ENCODE measurements around the gene TESK2. TPM values are rescaled to one million over a fixed set of nuclear protein-coding genes. Genes with fewer than 3 reads are reported as not detected.

Gene TESK2
- total RNA-seq, 4 donors from 2014 or later, result 2.8 to 10.7 (median 6.5) TPM

DNA sequence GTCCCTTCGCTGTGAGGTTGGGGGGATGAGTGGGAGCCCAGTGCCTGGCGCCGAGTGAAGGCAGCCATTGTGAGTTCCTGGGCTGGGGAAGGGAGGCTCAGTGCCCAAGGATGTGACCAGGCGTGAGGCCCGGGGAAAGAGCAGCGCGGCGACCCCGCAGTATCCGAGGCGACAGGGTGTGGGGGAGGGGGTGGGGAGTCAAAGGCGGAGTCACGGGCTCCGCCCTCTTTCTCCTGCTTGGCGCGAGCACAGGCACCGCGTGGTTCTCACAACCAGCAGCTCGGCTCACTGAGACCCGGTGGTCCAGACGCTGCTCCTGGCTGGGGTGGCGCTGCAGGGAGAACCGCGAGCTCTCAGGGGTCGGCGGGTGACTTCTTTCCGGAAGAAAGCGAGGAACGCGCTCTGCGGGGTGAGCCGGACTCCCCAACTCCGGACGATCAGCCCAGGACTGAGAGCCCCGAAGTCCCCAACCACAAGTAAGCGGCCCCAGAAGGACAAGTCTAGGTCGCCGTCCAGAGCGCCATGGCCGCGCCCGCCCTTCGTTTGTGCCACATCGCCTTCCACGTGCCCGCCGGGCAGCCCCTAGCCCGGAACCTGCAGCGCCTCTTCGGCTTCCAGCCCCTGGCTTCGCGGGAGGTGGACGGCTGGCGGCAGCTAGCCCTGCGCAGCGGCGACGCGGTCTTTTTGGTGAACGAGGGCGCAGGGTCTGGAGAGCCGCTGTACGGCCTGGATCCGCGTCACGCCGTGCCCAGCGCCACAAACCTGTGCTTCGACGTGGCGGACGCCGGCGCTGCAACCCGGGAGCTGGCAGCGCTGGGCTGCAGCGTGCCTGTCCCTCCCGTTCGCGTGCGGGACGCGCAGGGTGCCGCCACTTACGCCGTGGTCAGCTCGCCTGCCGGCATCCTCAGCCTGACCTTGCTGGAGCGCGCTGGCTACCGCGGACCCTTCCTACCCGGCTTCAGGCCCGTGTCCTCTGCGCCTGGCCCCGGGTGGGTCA, 164.0 kb downstream of the TESK2 start, which contains the start of gene HPDL:
TSS of gene HPDL (plus strand) at position 269 of the 997 bp plus-strand sequence. CDS start at position 523, 254 bp downstream.
- no peak for TF ChIP-seq CTCF (IDR thresholded peaks at IDR 0.05; ENCODE audit: low read depth)

DNA sequence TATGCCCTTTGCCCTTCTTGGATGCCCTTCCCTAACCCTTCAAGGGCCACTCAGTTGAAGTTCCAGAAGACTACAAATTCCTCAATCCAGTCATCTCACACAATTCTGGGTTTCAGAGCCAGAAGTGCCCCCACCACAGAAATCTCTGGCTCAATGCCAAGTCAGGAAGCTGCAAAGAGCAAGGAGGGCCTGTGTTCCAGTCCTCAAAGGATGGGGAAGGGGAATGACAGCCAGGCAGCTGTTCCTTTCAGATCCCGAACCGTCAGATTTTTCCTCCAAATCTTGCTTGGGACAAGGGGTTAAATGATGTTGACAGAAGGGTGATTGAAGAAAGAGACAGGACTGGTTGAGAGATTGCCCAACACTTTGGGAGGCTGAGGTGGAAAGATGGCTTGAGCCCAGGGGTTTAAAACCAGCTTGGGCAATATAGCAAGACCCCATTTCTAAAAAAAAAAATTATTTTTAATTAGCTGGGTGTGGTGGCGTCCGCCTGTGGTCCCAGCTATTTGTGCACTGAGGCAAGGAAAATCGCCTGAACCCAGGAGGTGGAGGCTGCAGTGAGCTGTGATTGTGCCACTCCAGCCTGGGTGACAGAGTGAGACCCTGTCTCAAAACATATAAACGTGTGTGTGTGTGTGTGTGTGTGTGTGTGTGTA, 165.0 kb downstream of the TESK2 start:
- TF ChIP-seq CTCF (IDR thresholded peaks at IDR 0.05; ENCODE audit: low read depth), result no peak

GRCh38 chr1:45322486-45323040, 168.4 kb downstream of the TESK2 start:
- no peak for TF ChIP-seq CTCF (IDR thresholded peaks at IDR 0.05; ENCODE audit: low read depth)

GRCh38 chr1:45321444-45321843, 169.5 kb downstream of the TESK2 start:
- no peak for TF ChIP-seq CTCF (IDR thresholded peaks at IDR 0.05; ENCODE audit: low read depth)

- TF ChIP-seq CTCF (IDR thresholded peaks at IDR 0.05; ENCODE audit: low read depth), result no peak
These were observed 171.2 kb downstream of the TESK2 start for GRCh38 chr1:45319761-45320160.

- no peak for TF ChIP-seq CTCF (IDR thresholded peaks at IDR 0.05; ENCODE audit: low read depth)
These were observed 173.8 kb downstream of the TESK2 start for GRCh38 chr1:45317166-45317565.

DNA sequence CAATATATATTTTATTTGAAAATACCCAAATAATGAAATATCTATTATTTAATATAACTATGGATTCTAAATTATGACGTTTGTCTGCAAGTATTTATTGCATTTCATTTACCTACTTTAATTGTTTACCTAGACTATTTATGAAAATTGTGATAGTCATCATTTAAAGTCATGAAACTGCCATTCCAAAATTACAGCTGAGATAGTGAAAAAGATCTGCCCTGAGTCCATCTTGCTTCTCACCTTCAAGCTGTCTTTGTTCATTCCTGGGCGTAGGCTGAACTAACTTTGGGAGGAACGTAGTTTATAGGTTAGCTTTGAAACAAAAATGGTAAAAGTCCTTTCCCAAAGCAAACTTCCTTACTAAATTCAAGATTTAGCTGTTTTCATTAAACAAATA, 176.7 kb downstream of the TESK2 start:
- no peak for TF ChIP-seq CTCF (IDR thresholded peaks at IDR 0.05; ENCODE audit: low read depth)

Measured in subcutaneous adipose tissue (tissue), 4 donors.